Neural progenitor cell (in vitro differentiated cells): Measurements from ENCODE around the gene KIF22. TPM values are rescaled to one million over a fixed set of nuclear protein-coding genes. Genes with fewer than 3 reads are reported as not detected.
A peak's percentile ranks its signal among the peaks of the same experiment; 100 is the strongest.
"Not testable (repeated sequence)": the region's sequence is repeated elsewhere in the genome, so short reads cannot be mapped to it uniquely, and the experiment has no call there.

Experiments
- DNase-seq: peaks from one replicate; pipeline ENCODE4 v3.0.0-alpha.2; 2016; ENCODE audit warnings: low spot score
- H2AFZ ChIP-seq: fragments of 200-600 bp; sonication (generic); replicated peaks from 2 replicates; pipeline ENCODE4 v1.6.1; 2016; ENCODE audit warnings: antibody characterized with exemption
- H3F3A ChIP-seq: fragments of 200-600 bp; sonication (generic); 2 replicates; pipeline ENCODE4 v1.6.1; 2016; ENCODE audit warnings: antibody characterized with exemption, low read depth
- H3K27ac ChIP-seq: fragments of 200-600 bp; sonication (generic); 2 replicates; pipeline ENCODE4 v1.5.1; 2016; ENCODE audit warnings: mild to moderate bottlenecking
- H3K27me3 ChIP-seq: fragments of 200-600 bp; sonication (generic); 2 replicates; pipeline ENCODE4 v1.6.1; 2016; ENCODE audit warnings: mild to moderate bottlenecking, moderate library complexity
- H3K36me3 ChIP-seq: fragments of 200-600 bp; sonication (generic); 2 replicates; pipeline ENCODE4 v1.5.1; 2016
- H3K4me1 ChIP-seq: fragments of 200-600 bp; sonication (generic); 2 replicates; pipeline ENCODE4 v1.6.1; 2016; ENCODE audit warnings: mixed run types
- H3K4me2 ChIP-seq: fragments of 200-600 bp; sonication (generic); 2 replicates; pipeline ENCODE4 v1.6.1; 2016
- H3K4me3 ChIP-seq: fragments of 200-600 bp; sonication (generic); 2 replicates; pipeline ENCODE4 v1.5.1; 2016
- H3K79me2 ChIP-seq: fragments of 200-600 bp; sonication (generic); 2 replicates; pipeline ENCODE4 v1.6.1; 2016; ENCODE audit warnings: low read depth
- H3K9ac ChIP-seq: fragments of 200-600 bp; sonication (generic); 2 replicates; pipeline ENCODE4 v1.6.1; 2016
- H3K9me3 ChIP-seq: fragments of 200-600 bp; sonication (generic); 2 replicates; pipeline ENCODE4 v1.5.1; 2016; ENCODE audit warnings: low read depth
- H4K20me1 ChIP-seq: fragments of 200-600 bp; sonication (generic); 2 replicates; pipeline ENCODE4 v1.6.1; 2016; ENCODE audit warnings: low read depth
- H3K27ac Mint-ChIP-seq: 3 replicates; pipeline ENCODE4 v1.8.0; 2021; ENCODE audit warnings: mixed read lengths
- H3K27me3 Mint-ChIP-seq: 2 replicates; pipeline ENCODE4 v1.8.0; 2022; ENCODE audit warnings: low read depth, mild to moderate bottlenecking, inconsistent platforms, moderate library complexity, mixed read lengths; ENCODE audit not compliant: insufficient read depth
- H3K36me3 Mint-ChIP-seq: 3 replicates; pipeline ENCODE4 v1.8.0; 2021; ENCODE audit warnings: mixed read lengths
- H3K4me1 Mint-ChIP-seq: 3 replicates; pipeline ENCODE4 v1.8.0; 2021; ENCODE audit warnings: mixed read lengths
- H3K4me3 Mint-ChIP-seq: 3 replicates; pipeline ENCODE4 v1.8.0; 2021; ENCODE audit warnings: mild to moderate bottlenecking, moderate library complexity, mixed read lengths
- H3K9me3 Mint-ChIP-seq: 3 replicates; pipeline ENCODE4 v1.8.0; 2020; ENCODE audit warnings: mixed read lengths
- CTCF ChIP-seq: fragments of 200-600 bp; sonication (generic); IDR thresholded peaks from 2 replicates; pipeline ENCODE4 v1.5.1; 2017; ENCODE audit warnings: antibody characterized with exemption, mild to moderate bottlenecking
- EZH2 ChIP-seq: fragments of 200-600 bp; sonication (generic); IDR thresholded peaks from 2 replicates; pipeline ENCODE4 v1.6.1; 2017; ENCODE audit warnings: antibody characterized with exemption, mild to moderate bottlenecking, moderate library complexity
- EZH2phosphoT487 ChIP-seq: fragments of 200-600 bp; sonication (generic); IDR thresholded peaks from 2 replicates; pipeline ENCODE4 v1.6.1; 2017; ENCODE audit warnings: antibody characterized with exemption
- total RNA-seq: library from RNA; depleted of rRNA; stranded (reverse); fragments of >200 nt; gene quantifications from 2 replicates; pipeline ENCODE4 v1.2.3, GENCODE V29; 2015; ENCODE audit warnings: low replicate concordance

KIF22 gene
- total RNA-seq, 1 donor from 2014 or later = 173 TPM

DNA sequence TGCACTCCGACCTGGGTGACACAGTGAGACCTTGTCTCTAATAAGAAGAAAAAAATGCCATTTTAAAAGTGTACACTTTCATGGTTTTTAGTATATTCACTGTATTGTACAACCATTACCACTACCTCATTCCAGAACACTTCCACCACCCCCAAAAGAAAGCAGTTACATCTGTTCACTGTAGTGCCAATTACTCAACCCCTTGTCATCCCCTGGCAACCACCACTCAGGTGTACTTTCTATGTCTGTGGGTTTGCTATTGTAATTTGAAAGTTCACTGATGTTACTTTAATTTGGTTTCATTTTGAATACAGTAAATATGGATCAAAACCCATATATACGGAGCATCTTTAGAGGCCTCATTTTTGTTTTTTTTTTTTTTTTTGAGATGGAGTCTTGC is 6.4 kb upstream of the KIF22 start:
- no peak overlapping the region for H3K4me3 Mint-ChIP-seq

DNA sequence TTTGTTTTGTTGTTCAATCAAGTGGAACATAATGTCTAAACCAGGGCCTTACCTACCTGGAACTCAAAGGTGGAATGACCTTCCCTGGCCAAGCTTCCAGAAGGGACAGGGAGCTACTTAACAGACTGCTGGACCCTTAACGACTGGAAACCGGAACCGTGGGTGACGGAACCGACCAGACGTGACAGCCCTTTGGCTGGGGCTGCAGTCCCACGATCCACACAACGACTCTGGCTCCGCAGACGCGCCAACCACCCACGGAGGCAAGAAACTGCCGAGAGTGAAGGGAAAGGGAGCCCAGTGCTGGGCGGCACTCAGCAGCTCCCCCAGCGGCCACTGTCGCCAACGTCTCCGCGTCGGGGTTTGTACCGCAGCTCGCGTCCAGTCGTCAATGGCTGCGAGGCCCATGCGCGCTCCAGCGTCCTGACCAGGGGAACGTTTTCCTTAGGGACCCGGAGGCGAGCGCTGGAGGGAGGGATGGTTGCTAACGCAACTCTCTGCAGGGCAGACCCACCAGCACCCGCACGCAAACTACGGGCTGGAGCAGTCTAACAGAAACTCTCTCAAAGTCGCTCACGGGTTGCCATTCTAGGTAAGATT is 5.5 kb upstream of the KIF22 start:
- no peak for TF ChIP-seq EZH2
- peak; percentile 84 for TF ChIP-seq CTCF
- peak; percentile 47 for TF ChIP-seq EZH2phosphoT487
- H3K4me2 ChIP-seq = peak overlapping the region; percentile 65
- no peak overlapping the region for H3K4me3 Mint-ChIP-seq
- no peaks in the 10 kb centered on the region for H3K27me3 ChIP-seq
- no peaks in the 10 kb centered on the region for H3K36me3 Mint-ChIP-seq
- no peaks in the 10 kb centered on the region for H4K20me1 ChIP-seq
- no peak overlapping the region for H3K27ac Mint-ChIP-seq
- DNase-seq = peak; percentile 90
- peak overlapping the region; percentile 96 for H2AFZ ChIP-seq
- peaks cover 15% of the 10 kb centered on the region for H3K4me1 Mint-ChIP-seq
- peaks cover 5% of the 10 kb centered on the region for H3K4me1 ChIP-seq
- H3K36me3 ChIP-seq = no peaks in the 10 kb centered on the region
- peak overlapping the region; percentile 26 for H3K4me3 ChIP-seq
- no peak overlapping the region for H3K27ac ChIP-seq
- no peaks in the 10 kb centered on the region for H3K9me3 ChIP-seq
- no peak overlapping the region for H3K9ac ChIP-seq
- H3K79me2 ChIP-seq = no peaks in the 10 kb centered on the region
- peaks cover 11% of the 10 kb centered on the region for H3F3A ChIP-seq
- peaks cover 13% of the 10 kb centered on the region for H3K27me3 Mint-ChIP-seq
- H3K9me3 Mint-ChIP-seq = peaks cover 2% of the 10 kb centered on the region

More for the DNA sequence above, 6.4 kb upstream of the KIF22 start:
- H3K79me2 ChIP-seq = no peaks in the 10 kb centered on the region
- H4K20me1 ChIP-seq = no peaks in the 10 kb centered on the region
- H3K27ac Mint-ChIP-seq = no peak overlapping the region
- no peaks in the 10 kb centered on the region for H3K36me3 Mint-ChIP-seq
- no peak for DNase-seq
- peaks cover 12% of the 10 kb centered on the region for H3K4me1 Mint-ChIP-seq
- H3K4me3 ChIP-seq = no peak overlapping the region
- H3K9me3 ChIP-seq = no peaks in the 10 kb centered on the region
- H2AFZ ChIP-seq = no peak overlapping the region
- H3K9me3 Mint-ChIP-seq = peaks cover 2% of the 10 kb centered on the region
- TF ChIP-seq CTCF = no peak
- no peak for TF ChIP-seq EZH2phosphoT487
- no peak for TF ChIP-seq EZH2
- no peaks in the 10 kb centered on the region for H3K4me1 ChIP-seq
- no peaks in the 10 kb centered on the region for H3K36me3 ChIP-seq
- peaks cover 6% of the 10 kb centered on the region for H3F3A ChIP-seq
- H3K9ac ChIP-seq = no peak overlapping the region
- peaks cover 3% of the 10 kb centered on the region for H3K27me3 ChIP-seq
- H3K27ac ChIP-seq = no peak overlapping the region
- peaks cover 13% of the 10 kb centered on the region for H3K27me3 Mint-ChIP-seq
- H3K4me2 ChIP-seq = no peak overlapping the region

DNA sequence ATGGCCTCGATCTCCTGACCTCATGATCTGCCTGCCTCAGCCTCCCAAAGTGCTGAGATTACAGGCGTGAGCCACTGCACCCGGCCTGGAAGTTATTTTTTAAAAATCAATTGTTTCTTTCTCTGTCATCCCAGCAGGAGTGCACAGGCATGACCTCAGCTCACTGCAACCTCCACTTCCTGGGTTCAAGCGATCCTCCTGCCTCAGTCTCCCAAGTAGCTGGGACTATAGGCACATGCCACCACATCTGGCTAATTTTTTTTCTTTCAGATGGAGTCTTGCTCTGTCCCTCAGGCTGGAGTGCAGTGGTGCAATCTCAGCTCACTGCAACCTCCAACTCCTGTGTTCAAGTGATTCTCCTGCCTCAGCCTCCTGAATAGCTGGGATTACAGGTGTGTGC is 3.4 kb upstream of the KIF22 start:
- not testable (repeated sequence) for H3K9me3 ChIP-seq, H3K27me3 ChIP-seq, H3K4me3 ChIP-seq, H3K9ac ChIP-seq, H3K4me2 ChIP-seq, DNase-seq, H3K9me3 Mint-ChIP-seq, H3K36me3 ChIP-seq, H3K36me3 Mint-ChIP-seq, H2AFZ ChIP-seq, H4K20me1 ChIP-seq, H3K27me3 Mint-ChIP-seq, H3K4me3 Mint-ChIP-seq, H3K27ac Mint-ChIP-seq, H3K27ac ChIP-seq
- Histone ChIP-seq H3F3A (peaks cover 14% of the 10 kb centered on the region), H3K4me1 (peaks cover 12% of the 10 kb centered on the region), H3K79me2 (peaks cover 16% of the 10 kb centered on the region)
- H3K4me1 Mint-ChIP-seq = peaks cover 24% of the 10 kb centered on the region

DNA sequence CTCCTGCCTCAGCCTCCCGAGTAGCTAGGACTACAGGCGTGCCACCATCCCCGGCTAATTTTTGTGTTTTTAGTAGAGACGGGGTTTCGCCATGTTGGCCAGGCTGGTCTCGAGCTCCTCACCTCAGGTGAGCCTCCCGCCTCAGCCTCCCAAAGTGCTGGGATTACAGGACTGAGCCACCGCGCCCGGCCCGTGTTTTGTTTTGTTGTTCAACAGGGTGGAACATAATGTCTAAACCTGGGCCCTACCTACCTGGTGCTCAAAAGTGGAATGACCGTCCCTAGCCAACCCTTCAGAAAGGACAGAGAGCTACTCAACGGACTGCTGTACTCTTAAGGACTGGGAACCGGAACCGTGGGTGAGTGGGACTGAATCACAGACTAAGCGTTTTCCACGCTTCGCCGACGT is 772 bp upstream of the KIF22 start:
- Mint-ChIP-seq H3K9me3 (peaks cover 2% of the 10 kb centered on the region), H3K4me3 (peak overlapping the region; percentile 97), H3K27ac (peak overlapping the region; percentile 98), H3K36me3 (peaks cover 9% of the 10 kb centered on the region), H3K4me1 (peaks cover 35% of the 10 kb centered on the region), H3K27me3 (peaks cover 8% of the 10 kb centered on the region)
- peak overlapping the region; percentile 40 for H3K9ac ChIP-seq
- H3K4me2 ChIP-seq = peak overlapping the region; percentile 90
- no peak for DNase-seq
- H2AFZ ChIP-seq = peak overlapping the region; percentile 85
- H3K27me3 ChIP-seq = no peaks in the 10 kb centered on the region
- no peak overlapping the region for H3K27ac ChIP-seq
- H3K9me3 ChIP-seq = no peaks in the 10 kb centered on the region
- peak overlapping the region; percentile 95 for H3K4me3 ChIP-seq
- H3K79me2 ChIP-seq = peaks cover 42% of the 10 kb centered on the region
- TF ChIP-seq EZH2phosphoT487 (no peak), CTCF (no peak), EZH2 (no peak)
- peaks cover 24% of the 10 kb centered on the region for H4K20me1 ChIP-seq
- H3K36me3 ChIP-seq = no peaks in the 10 kb centered on the region
- H3F3A ChIP-seq = peaks cover 14% of the 10 kb centered on the region
- H3K4me1 ChIP-seq = peaks cover 18% of the 10 kb centered on the region
